GM21576 (cell line): ENCODE data around the gene RTN4IP1.
"Not testable (repeated sequence)": the region's sequence is repeated elsewhere in the genome, so short reads cannot be mapped to it uniquely, and the experiment has no call there.

ENCODE experiments used
- ATAC-seq: cut with Tn5 transposase; IDR thresholded peaks from one replicate; pipeline ENCODE4 v1.9.1; 2021; ENCODE audit warnings: mild to moderate bottlenecking, moderate library complexity; ENCODE audit not compliant: unreplicated experiment

RTN4IP1 gene

DNA sequence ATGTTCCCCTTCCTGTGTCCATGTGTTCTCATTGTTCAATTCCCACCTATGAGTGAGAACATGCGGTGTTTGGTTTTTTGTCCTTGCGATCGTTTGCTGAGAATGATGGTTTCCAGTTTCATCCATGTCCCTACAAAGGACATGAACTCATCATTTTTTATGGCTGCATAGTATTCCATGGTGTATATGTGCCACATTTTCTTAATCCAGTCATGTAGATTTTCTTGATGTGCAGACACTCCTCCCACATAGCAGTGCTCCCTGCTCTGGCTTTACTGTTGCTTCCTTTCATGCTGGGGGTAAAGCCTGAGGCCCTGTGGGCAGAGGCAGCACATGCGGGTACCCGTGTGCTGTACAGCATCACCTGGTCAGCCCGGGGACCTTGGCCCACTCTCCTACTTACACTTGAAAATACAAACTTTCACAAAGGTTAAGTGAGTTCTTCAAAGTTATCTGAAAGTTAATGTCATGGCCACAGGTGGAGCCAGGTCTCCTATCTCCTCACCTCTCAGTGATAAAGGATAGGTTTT lies 80.3 kb downstream of the RTN4IP1 start:
- ATAC-seq = not testable (repeated sequence)

GRCh38 chr6:106547601-106548453 lies 81.5 kb downstream of the RTN4IP1 start:
- no peak for ATAC-seq

DNA sequence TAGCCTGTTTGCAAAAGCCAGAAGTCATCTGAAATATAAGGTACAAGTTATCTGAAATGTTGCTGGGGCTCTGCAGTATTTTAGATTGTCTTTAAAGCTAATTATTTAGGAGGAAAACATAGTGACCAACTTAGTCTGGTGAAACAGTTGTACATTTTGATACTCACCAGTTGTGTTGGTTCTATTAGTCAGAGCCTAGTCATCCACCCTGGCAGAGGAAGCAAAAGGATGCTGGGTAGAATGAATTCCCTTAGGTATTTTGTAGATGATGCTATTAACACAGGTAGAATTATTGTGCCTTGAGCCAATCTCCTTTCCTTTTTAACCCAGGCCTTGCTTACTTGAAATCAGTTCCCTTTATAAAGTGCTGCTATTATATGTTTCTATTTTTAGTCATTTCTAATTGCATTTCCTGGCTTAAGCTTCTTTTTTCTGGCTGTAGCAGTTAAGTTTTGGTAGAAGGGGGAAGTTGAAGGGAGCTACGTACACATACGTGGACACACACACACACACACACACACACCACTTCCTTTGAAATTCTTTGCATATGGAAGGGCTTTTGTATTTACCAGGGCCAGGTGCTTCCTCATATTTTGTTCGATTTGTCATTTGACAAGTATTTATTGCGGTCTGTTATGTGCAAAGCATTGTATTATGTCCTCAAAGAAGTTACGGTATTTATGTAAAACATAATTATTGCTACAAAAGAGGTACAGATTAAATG lies 82.4 kb downstream of the RTN4IP1 start:
- no peak for ATAC-seq

DNA sequence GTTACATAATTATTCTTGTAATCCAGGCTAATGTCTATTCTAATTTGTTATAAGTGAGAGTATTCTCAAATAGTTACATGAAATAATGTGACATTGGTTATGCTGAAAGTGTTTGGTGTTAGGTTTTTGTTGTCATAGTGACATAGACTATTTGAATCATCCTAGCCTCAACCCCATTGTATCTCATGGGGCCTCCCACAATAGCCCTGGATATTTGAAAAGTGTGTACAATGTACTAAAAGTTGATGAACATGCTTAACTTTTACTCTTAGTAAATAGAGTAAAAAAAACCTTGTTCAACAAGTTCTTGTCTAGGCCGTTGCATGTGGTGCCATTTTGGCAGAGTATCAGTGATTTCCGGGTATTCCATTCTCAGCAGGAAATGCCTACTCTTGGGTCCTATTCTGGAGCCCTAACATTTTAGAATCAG lies 83.0 kb downstream of the RTN4IP1 start:
- no peak for ATAC-seq

DNA sequence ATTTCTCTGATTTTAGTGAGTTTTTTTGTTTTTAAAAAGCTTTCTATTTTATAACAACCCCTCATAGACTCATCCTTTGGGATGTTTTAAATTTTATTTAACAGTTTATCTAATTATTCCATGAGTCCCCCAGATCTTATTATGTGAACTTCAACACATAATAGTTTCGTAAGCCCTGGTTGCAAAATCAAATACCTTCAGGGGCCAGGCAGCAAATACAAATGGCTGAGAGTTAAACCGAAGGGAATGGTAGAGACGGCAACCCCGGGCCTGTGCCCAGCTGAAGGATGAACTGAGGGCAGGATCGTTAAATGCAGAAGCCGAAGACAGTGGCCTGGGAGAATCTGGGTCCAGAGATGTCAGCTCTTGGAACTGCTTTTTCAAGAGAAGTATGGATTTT lies 88.4 kb downstream of the RTN4IP1 start:
- ATAC-seq = no peak

GRCh38 chr6:106540432-106540831 lies 88.9 kb downstream of the RTN4IP1 start:
- no peak for ATAC-seq

- no peak for ATAC-seq
Measured at GRCh38 chr6:106539936-106540335, 89.4 kb downstream of the RTN4IP1 start.

GRCh38 chr6:106538145-106538544 lies 91.2 kb downstream of the RTN4IP1 start:
- no peak for ATAC-seq

DNA sequence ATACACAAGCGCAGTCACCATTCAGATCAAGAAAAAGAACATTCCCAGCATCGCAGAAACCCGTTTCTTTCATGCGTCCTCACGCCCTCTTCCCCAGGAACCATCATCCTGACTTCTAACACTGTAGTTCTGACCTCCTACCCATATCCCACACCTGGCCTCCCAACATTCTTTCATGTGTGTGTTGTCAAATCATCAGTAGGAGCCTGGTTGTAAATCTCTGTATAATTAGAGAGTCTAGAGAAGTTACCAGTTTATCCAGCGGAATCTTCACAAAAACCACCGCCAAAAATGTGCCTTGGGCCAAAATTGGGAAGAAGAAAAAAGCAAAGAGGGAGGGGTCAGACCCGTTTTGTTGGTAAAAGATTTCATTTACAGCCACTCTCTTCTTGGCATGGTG lies 91.6 kb downstream of the RTN4IP1 start:
- no peak for ATAC-seq

GRCh38 chr6:106536851-106537250 lies 92.4 kb downstream of the RTN4IP1 start:
- no peak for ATAC-seq

- no peak for ATAC-seq
Measured at GRCh38 chr6:106536357-106536756, 92.9 kb downstream of the RTN4IP1 start.

GRCh38 chr6:106535012-106535411 lies 94.3 kb downstream of the RTN4IP1 start:
- ATAC-seq = no peak

GRCh38 chr6:106534564-106534982 lies 94.7 kb downstream of the RTN4IP1 start:
- no peak for ATAC-seq

- ATAC-seq = no peak
Measured at GRCh38 chr6:106534004-106534403, 95.3 kb downstream of the RTN4IP1 start.

DNA sequence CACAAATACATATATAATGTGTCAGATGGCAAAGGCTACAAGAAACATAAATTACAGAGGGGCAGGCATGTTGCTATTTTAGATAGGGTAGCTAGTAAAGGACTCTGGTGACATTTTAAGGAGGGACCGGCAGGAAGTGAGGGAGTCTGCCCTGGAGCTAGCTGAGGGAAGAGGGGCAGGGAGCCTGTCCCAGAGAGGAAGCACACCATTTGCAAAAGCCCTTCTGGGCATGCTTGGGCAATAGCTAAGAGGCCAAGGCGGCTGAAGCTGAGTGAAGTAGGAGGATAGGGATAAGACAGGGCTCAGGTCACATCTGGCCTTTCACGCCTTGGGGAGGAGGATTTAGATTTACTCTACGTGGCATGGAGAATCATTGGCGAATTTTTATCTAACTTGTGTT lies 96.2 kb downstream of the RTN4IP1 start:
- ATAC-seq = no peak

- ATAC-seq = no peak
Measured at GRCh38 chr6:106530502-106530901, 98.8 kb downstream of the RTN4IP1 start.

DNA sequence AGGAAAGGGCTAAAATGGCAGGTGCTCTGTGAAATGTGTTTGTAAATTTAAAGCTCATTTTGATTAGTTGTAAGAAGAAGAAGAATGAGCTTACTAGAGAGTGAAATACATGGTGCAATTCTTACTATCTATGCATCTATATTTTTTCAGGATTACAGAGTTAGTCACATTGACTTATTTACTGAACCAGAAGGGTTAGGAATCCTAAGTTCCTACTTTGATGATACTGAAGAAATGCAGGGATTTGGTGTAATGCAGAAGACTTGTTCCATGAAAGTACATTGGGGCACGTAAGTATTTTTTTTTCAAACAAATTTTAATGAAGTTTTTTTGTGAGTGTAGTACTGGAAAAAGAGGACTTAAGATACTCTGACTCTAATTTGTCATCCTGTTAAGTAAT lies 99.3 kb downstream of the RTN4IP1 start:
- no peak for ATAC-seq

DNA sequence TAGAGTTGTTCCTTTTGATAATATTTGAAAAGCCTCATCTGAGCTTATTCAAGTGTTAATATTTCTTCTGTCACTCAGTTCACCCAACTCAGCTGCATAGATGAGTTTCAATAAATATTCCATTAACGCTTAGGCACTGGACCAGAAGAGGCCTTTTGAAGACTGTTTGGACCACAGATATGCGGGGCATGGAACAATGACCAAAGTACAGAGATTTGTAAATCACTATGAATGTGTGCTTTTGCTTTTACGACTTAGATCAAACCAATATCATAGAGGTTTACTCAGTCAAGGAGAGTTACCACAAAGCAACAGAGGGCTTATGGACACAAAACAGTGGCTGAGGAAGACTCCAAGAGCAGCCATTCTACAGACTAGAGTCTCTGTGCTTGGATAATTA lies 99.9 kb downstream of the RTN4IP1 start:
- no peak for ATAC-seq

DNA sequence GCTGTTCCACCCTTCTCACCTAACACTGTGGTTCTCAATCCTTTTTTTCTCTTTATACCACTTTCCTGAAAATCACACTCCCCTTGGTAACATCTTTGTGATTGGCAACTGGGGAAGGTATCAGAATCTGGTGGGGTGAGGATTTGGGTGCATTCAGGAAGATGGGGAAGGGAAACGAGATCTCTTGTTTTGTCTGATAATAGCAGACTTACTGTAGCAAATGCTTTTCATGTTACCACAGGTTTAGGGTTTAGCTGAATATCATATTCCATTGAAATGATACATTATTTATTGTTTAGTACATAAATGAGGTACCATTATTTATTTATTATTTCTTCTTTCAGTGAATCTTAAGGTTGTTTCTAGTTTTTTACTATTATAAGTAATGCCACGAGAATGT lies 100.8 kb downstream of the RTN4IP1 start:
- no peak for ATAC-seq

- no peak for ATAC-seq
Measured at GRCh38 chr6:106527979-106528378, 101.3 kb downstream of the RTN4IP1 start.

DNA sequence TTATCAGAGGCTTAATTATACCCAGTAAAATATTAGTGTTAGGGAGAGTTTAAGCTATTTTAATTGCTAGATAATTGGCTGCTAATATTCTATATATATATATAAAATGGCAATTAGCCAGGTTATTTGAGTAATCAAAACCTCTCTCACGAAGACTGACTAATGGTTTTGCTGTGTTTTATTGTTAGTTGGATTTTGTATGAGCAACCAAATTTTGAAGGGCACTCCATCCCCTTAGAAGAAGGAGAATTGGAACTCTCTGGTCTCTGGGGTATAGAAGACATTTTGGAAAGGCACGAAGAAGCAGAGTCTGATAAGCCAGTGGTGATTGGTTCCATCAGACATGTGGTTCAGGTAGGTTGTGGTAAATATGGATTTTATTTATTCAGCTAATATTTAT lies 102.2 kb downstream of the RTN4IP1 start:
- ATAC-seq = no peak

DNA sequence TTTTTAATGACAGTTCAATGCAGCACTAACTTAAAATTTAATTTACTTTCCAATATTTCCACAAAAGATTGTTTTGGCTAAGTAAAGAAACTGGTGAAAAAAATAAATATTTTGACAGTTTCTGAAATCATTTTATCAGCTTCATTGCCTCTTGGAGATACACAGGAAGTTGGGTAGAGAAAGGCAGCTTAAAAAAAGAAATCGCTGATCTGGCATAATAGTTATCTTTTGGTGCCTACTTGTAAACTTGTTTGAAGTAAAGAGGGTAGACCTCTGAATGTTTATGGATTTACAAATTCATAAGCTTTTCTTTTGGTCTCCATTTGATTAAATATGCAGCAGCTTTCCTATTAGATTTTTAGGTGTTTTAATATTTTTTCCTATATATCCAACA lies 103.4 kb downstream of the RTN4IP1 start:
- ATAC-seq = no peak
